HepG2 (cell line): ENCODE measurements around the gene KCNMA1. TPM values are rescaled to one million over a fixed set of nuclear protein-coding genes. Genes with fewer than 3 reads are reported as not detected.

ENCODE experiments used
- ATAC-seq: fragments of 200-7000 bp; cut with Tn5 transposase; 3 replicates; pipeline ENCODE4 v1.9.1; 2020; ENCODE audit warnings: mild to moderate bottlenecking, moderate library complexity
- BruUV-seq: library from RNA; stranded (reverse); fragments of 400-500 nt; replicated peaks from 2 replicates; lab custom pipeline; 2021; lab: Mats Ljungman, UMichigan
- CTCF ChIA-PET: fragments of 300-600 bp; formaldehyde crosslinking; extraction: SDS; loops from one replicate; lab custom pipeline; 2021; ENCODE audit warnings: low total read pairs, inconsistent platforms, low intra/inter-chr PET ratio; lab: Yijun Ruan, JAX
- POLR2A ChIA-PET: fragments of 350-600 bp; sonication (Branson Sonifier 250); formaldehyde crosslinking; loops from one replicate; lab custom pipeline; 2020; ENCODE audit warnings: antibody characterized with exemption, inconsistent platforms; lab: Yijun Ruan, JAX
- DNase-seq: peaks from one replicate; pipeline ENCODE4 v3.0.0-alpha.2; 2015; ENCODE audit warnings: low spot score
- FAIRE-seq: peaks from 3 replicates; lab custom pipeline; 2011; peaks lifted over from hg19 to GRCh38; lab: Jason Lieb, UNC
- H2AFZ ChIP-seq: one replicate; pipeline ENCODE4 v1.6.1; 2011; ENCODE audit warnings: low read length, inconsistent platforms
- H3K27ac ChIP-seq: fragments of 300-600 bp; 3 replicates; pipeline ENCODE4 v1.8.0; 2011; ENCODE audit warnings: mixed run types, mild to moderate bottlenecking, mixed read lengths, low read length, inconsistent platforms; ENCODE audit not compliant: insufficient read depth; ENCODE audit errors: extremely low read length
- H3K27me3 ChIP-seq, 2 experiments: fragments of 200-600 bp in 1 of 2; 2 replicates in 1 of 2; 3 replicates in 1 of 2; pipeline versions ENCODE4 v1.6.0 to v1.8.0; 2011; ENCODE audit warnings: low read length in 2 of 2, mild to moderate bottlenecking in 2 of 2, moderate library complexity in 2 of 2, inconsistent platforms in 1 of 2; ENCODE audit not compliant: insufficient read depth in 2 of 2, control insufficient read depth in 1 of 2
- H3K36me3 ChIP-seq, 2 experiments: fragments of 200-600 bp in 1 of 2; replicated peaks in 1 of 2; 2 replicates in 1 of 2; 3 replicates in 1 of 2; pipeline versions ENCODE4 v1.5.1 to v1.8.0; 2011; ENCODE audit warnings: low read length in 2 of 2, inconsistent platforms in 1 of 2; ENCODE audit not compliant: insufficient read depth in 2 of 2, control insufficient read depth in 1 of 2
- H3K4me1 ChIP-seq: 2 replicates; pipeline ENCODE4 v1.5.1; 2012; ENCODE audit warnings: low read length, inconsistent platforms; ENCODE audit not compliant: insufficient read depth
- H3K4me2 ChIP-seq: 2 replicates; pipeline ENCODE4 v1.6.0; 2011; ENCODE audit warnings: low read depth, low read length, inconsistent platforms
- H3K4me3 ChIP-seq, 3 experiments: fragments of 200-600 bp in 1 of 3; sonication (generic), shearing (Covaris generic) in 1 of 3; replicated peaks in 1 of 3; 2 replicates each; pipeline ENCODE4 v1.5.1; 2011 to 2016; ENCODE audit warnings: low read length in 3 of 3, inconsistent platforms in 2 of 3, low read depth in 2 of 3, mild to moderate bottlenecking in 2 of 3, control low read depth in 1 of 3, mixed read lengths in 1 of 3; ENCODE audit not compliant: insufficient read depth in 1 of 3
- H3K79me2 ChIP-seq: one replicate; pipeline ENCODE4 v1.6.1; 2011; ENCODE audit warnings: low read length, inconsistent platforms; ENCODE audit not compliant: insufficient read depth
- H3K9ac ChIP-seq: 2 replicates; pipeline ENCODE4 v1.6.0; 2011; ENCODE audit warnings: mild to moderate bottlenecking, low read depth, low read length, inconsistent platforms; ENCODE audit not compliant: insufficient read depth
- H3K9me3 ChIP-seq: 2 replicates; pipeline ENCODE4 v1.5.1; 2012; ENCODE audit warnings: mild to moderate bottlenecking, low read length
- H4K20me1 ChIP-seq: 2 replicates; pipeline ENCODE4 v1.6.0; 2011; ENCODE audit warnings: inconsistent platforms, mild to moderate bottlenecking, low read length, moderate library complexity; ENCODE audit not compliant: insufficient read depth
- ASH2L ChIP-seq: fragments of 300-600, 200-600 bp; sonication (generic); IDR thresholded peaks from 2 replicates; pipeline ENCODE4 v1.7.0; 2017; ENCODE audit warnings: low read depth, mild to moderate bottlenecking, moderate library complexity, mixed read lengths, low read length; ENCODE audit not compliant: insufficient read length
- BHLHE40 ChIP-seq: IDR thresholded peaks from 2 replicates; pipeline ENCODE4 v1.6.1; 2011; ENCODE audit warnings: low read length, improper control_type of control experiment
- CAMTA2 ChIP-seq: sonication (generic); formaldehyde crosslinking; IDR thresholded peaks from 2 replicates; pipeline ENCODE4 v1.4.0; 2020; ENCODE audit warnings: mild to moderate bottlenecking, missing genetic modification reagents, borderline replicate concordance
- CBX1 ChIP-seq: IDR thresholded peaks from one replicate; pipeline ENCODE4 v1.6.1; 2016; ENCODE audit warnings: antibody characterized with exemption, low read depth
- HDAC6 ChIP-seq: fragments of 200-600 bp; sonication (generic); IDR thresholded peaks from 2 replicates; pipeline ENCODE4 v1.7.0; 2017; ENCODE audit warnings: mild to moderate bottlenecking, antibody characterized with exemption, low read length, low read depth
- HHEX ChIP-seq: IDR thresholded peaks from 2 replicates; pipeline ENCODE4 v1.6.1; 2016; ENCODE audit warnings: control low read depth
- HMGA1 ChIP-seq: sonication (generic); formaldehyde crosslinking; conservative IDR thresholded peaks from 2 replicates; pipeline ENCODE4 v1.4.0; 2020; ENCODE audit warnings: missing genetic modification reagents
- JARID2 ChIP-seq: sonication (generic); formaldehyde crosslinking; IDR thresholded peaks from 2 replicates; pipeline ENCODE4 v1.8.1; 2023; ENCODE audit warnings: missing genetic modification reagents, inconsistent platforms; ENCODE audit not compliant: insufficient replicate concordance
- MLLT10 ChIP-seq: sonication (generic); formaldehyde crosslinking; IDR thresholded peaks from 2 replicates; pipeline ENCODE4 v1.4.0; 2020; ENCODE audit warnings: missing genetic modification reagents
- NCOA2 ChIP-seq: sonication (generic); formaldehyde crosslinking; IDR thresholded peaks from 2 replicates; pipeline ENCODE4 v1.8.0; 2022; ENCODE audit warnings: inconsistent platforms
- STAT5B ChIP-seq: sonication (generic); formaldehyde crosslinking; IDR thresholded peaks from 2 replicates; pipeline ENCODE4 v1.4.0; 2020; ENCODE audit warnings: missing genetic modification reagents
- TGIF2 ChIP-seq: IDR thresholded peaks from 2 replicates; pipeline ENCODE4 v1.6.1; 2016; ENCODE audit warnings: control low read depth, missing compliant biosample characterization
- ZNF615 ChIP-seq: sonication (generic); formaldehyde crosslinking; IDR thresholded peaks from 2 replicates; pipeline ENCODE4 v1.5.0; 2020; ENCODE audit warnings: mild to moderate bottlenecking, missing genetic modification reagents, borderline replicate concordance
- ZNF713 ChIP-seq: sonication (generic); formaldehyde crosslinking; IDR thresholded peaks from 2 replicates; pipeline ENCODE4 v1.4.0; 2020; ENCODE audit warnings: mild to moderate bottlenecking, missing genetic modification reagents
- ZNF75D ChIP-seq: sonication (generic); formaldehyde crosslinking; IDR thresholded peaks from 2 replicates; pipeline ENCODE4 v1.8.1; 2023; ENCODE audit warnings: missing genetic modification reagents, mild to moderate bottlenecking, borderline replicate concordance
- ZNF782 ChIP-seq: sonication (generic); formaldehyde crosslinking; IDR thresholded peaks from 2 replicates; pipeline ENCODE4 v1.4.0; 2020; ENCODE audit warnings: missing genetic modification reagents, mild to moderate bottlenecking, borderline replicate concordance
- WGBS: methylation state at CpG from one replicate; pipeline ENCODE4 v1.1.6; 2017; ENCODE audit warnings: low lambda C conversion rate; 5-methylcytosine and 5-hydroxymethylcytosine counted together
- in situ Hi-C: cut with HindIII; loops from 2 replicates; pipeline ENCODE4 v1.10.0; 2017; ENCODE audit warnings: low pct_unique_long_range_greater_than_20kb; ENCODE audit not compliant: extremely low pct_ligation_motif_present
- intact Hi-C: fragments of 100-400 bp; cut with micrococcal nuclease; formaldehyde crosslinking; loops from one replicate; pipeline ENCODE4 v1.10.0; 2022; ENCODE audit not compliant: unreplicated experiment
- polyA plus RNA-seq, 8 experiments: library from polyadenylated mRNA; depleted of rRNA in 3 of 8; stranded (reverse) in 7 of 8; unstranded in 1 of 8; fragments of >200 nt; fragmentation: Illumina TruSeq in 4 of 8; extraction: Trizol in 4 of 8; gene quantifications; 2 replicates each; pipeline versions ENCODE4 v1.2.1 to v1.2.3, GENCODE V29; 2011 to 2016; ENCODE audit warnings: low read depth in 4 of 8, missing spikeins in 1 of 8, mixed read lengths in 1 of 8; ENCODE audit not compliant: insufficient read depth in 1 of 8
- total RNA-seq, 5 experiments: library from RNA; depleted of rRNA; stranded (reverse); fragments of >200 nt; fragmentation: Illumina TruSeq; extraction: Trizol; gene quantifications; 2 replicates each; pipeline ENCODE4 v1.2.3, GENCODE V29; 2016; ENCODE audit warnings: low read depth in 1 of 5
- TF ChIP-seq, protein P1 (sequence below), 2 experiments: fragments of 450-650 bp in 1 of 2; sonication (generic) in 1 of 2; formaldehyde crosslinking; IDR thresholded peaks; 2 replicates each; pipeline versions ENCODE4 v1.5.0 to v1.8.0; 2020 to 2022; ENCODE audit warnings: mild to moderate bottlenecking in 1 of 2, missing genetic modification reagents in 1 of 2
- TF ChIP-seq, protein P2 (sequence below): sonication (generic); formaldehyde crosslinking; conservative IDR thresholded peaks from 2 replicates; pipeline ENCODE4 v1.5.0; 2020; ENCODE audit warnings: missing genetic modification reagents
- TF ChIP-seq, protein P3 (sequence below): sonication (generic); formaldehyde crosslinking; IDR thresholded peaks from 2 replicates; pipeline ENCODE4 v1.4.0; 2020; ENCODE audit warnings: missing genetic modification reagents

Gene KCNMA1
- total and polyA plus RNA-seq, 2 of the 13 experiments (the other 11 are each of a cell fraction or from before 2014, with no cell fraction given) = 0.02 TPM; not detected in 1

DNA sequence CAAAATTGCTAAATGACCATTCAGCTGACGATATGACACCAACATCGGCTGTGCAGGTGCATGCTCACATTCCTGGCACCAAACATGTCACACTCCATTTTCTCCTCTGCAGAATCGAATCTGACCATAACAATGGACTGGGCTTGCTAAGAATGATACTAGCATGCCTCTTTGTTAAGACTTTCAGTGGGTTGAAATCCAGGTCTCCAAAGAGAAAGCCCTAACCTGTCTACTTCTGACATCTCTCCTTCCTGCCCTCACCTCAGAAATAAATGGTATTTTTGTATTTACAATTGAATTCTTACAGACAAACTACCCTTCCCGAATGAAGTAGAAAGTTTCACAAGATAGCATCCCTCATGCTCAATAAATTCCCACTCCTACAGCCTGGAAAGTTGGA lies 373.9 kb downstream of the KCNMA1 start:
- Histone ChIP-seq H2AFZ (no peak overlapping the region), H3K4me3 (no peak overlapping the region), H3K79me2 (no peaks in the 10 kb centered on the region), H3K4me2 (no peak overlapping the region), H3K27ac (no peak overlapping the region), H3K4me1 (no peaks in the 10 kb centered on the region), H3K36me3 (no peaks in the 10 kb centered on the region), H3K9ac (no peak overlapping the region), H4K20me1 (no peaks in the 10 kb centered on the region), H3K27me3 (no peaks in the 10 kb centered on the region), H3K9me3 (no peaks in the 10 kb centered on the region)
- TF ChIP-seq, protein P1, sequence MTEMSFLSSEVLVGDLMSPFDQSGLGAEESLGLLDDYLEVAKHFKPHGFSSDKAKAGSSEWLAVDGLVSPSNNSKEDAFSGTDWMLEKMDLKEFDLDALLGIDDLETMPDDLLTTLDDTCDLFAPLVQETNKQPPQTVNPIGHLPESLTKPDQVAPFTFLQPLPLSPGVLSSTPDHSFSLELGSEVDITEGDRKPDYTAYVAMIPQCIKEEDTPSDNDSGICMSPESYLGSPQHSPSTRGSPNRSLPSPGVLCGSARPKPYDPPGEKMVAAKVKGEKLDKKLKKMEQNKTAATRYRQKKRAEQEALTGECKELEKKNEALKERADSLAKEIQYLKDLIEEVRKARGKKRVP (CRISPR knock-in tag; IDR thresholded peaks at IDR 0.05) = no peak
- TF ChIP-seq ASH2L (no peak), STAT5B (CRISPR knock-in tag) (no peak), MLLT10 (CRISPR knock-in tag) (no peak), CBX1 (no peak), BHLHE40 (no peak), CAMTA2 (CRISPR knock-in tag) (no peak), ZNF713 (CRISPR knock-in tag) (no peak), HDAC6 (no peak), TGIF2 (CRISPR knock-in tag) (no peak), ZNF75D (CRISPR knock-in tag) (no peak), NCOA2 (CRISPR knock-in tag) (no peak), JARID2 (CRISPR knock-in tag) (no peak), ZNF782 (CRISPR knock-in tag) (no peak), ZNF615 (CRISPR knock-in tag) (no peak), HMGA1 (CRISPR knock-in tag) (no peak), HHEX (no peak)
- TF ChIP-seq, protein P2, sequence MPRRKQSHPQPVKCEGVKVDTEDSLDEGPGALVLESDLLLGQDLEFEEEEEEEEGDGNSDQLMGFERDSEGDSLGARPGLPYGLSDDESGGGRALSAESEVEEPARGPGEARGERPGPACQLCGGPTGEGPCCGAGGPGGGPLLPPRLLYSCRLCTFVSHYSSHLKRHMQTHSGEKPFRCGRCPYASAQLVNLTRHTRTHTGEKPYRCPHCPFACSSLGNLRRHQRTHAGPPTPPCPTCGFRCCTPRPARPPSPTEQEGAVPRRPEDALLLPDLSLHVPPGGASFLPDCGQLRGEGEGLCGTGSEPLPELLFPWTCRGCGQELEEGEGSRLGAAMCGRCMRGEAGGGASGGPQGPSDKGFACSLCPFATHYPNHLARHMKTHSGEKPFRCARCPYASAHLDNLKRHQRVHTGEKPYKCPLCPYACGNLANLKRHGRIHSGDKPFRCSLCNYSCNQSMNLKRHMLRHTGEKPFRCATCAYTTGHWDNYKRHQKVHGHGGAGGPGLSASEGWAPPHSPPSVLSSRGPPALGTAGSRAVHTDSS (CRISPR knock-in tag) = no peak
- TF ChIP-seq, protein P3, sequence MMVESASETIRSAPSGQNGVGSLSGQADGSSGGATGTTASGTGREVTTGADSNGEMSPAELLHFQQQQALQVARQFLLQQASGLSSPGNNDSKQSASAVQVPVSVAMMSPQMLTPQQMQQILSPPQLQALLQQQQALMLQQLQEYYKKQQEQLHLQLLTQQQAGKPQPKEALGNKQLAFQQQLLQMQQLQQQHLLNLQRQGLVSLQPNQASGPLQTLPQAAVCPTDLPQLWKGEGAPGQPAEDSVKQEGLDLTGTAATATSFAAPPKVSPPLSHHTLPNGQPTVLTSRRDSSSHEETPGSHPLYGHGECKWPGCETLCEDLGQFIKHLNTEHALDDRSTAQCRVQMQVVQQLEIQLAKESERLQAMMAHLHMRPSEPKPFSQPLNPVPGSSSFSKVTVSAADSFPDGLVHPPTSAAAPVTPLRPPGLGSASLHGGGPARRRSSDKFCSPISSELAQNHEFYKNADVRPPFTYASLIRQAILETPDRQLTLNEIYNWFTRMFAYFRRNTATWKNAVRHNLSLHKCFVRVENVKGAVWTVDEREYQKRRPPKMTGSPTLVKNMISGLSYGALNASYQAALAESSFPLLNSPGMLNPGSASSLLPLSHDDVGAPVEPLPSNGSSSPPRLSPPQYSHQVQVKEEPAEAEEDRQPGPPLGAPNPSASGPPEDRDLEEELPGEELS (CRISPR knock-in tag) = no peak
- DNase-seq = no peak
- in situ Hi-C loops (no loop called here), intact Hi-C loops (no loop called here)
- no peak for ATAC-seq
- ChIA-PET POLR2A (no interaction called here), CTCF (no interaction called here)
- FAIRE-seq = no peak
- no TSS peak for BruUV-seq
- WGBS = 15% methylated on average over 4 of the region's 4 CpGs
